ENCODE data around the gene ADGRL2. TPM values are rescaled to one million over a fixed set of nuclear protein-coding genes. Genes with fewer than 3 reads are reported as not detected.

Gene ADGRL2
- polyA plus RNA-seq, 1 of the 3 experiments (the other 2 are of a cell fraction) = 40.3 TPM

DNA sequence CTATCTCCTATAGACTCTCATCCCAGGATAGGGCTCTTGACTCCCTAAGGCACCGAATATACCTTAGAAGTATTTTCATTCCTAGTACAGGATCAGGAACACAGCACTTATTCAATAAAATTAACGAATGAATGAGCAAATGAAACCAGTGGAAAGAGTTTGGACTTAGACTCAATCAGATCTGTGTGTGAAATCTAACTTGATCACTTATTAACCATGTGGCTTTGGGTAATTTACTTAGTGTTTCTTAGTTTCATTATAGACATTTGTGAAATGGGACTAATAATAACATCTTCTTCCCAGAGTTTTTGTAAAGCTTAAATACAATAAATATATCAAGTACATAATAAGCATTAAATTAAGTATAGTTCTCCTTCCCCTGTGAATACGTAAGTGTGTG, 230.1 kb downstream of the ADGRL2 start:
- H3F3A ChIP-seq (replicated peaks; ENCODE audit: insufficient read depth) = no peaks in the 10 kb centered on the region
- no peaks in the 10 kb centered on the region for H3K79me2 ChIP-seq (ENCODE audit: insufficient read depth)
- H3K9me3 ChIP-seq = no peaks in the 10 kb centered on the region
- no peaks in the 10 kb centered on the region; a peak in 1 of 4 replicates for H3K4me1 ChIP-seq (ENCODE audit: control insufficient read depth in 1 of 2, insufficient read depth in 2 of 2, low read depth in 1 of 2, low read length in 1 of 2)
- H3K9ac ChIP-seq = no peak overlapping the region
- no peak overlapping the region for H3K27ac ChIP-seq (ENCODE audit: low read depth in 2 of 2, low read length in 1 of 2)
- 56% methylated on average over 3 of the region's 3 CpGs for WGBS (ENCODE audit: low lambda C conversion rate)
- no peak overlapping the region for H3K4me3 ChIP-seq (ENCODE audit: low read depth in 2 of 2, low read length in 1 of 2)
- no peaks in the 10 kb centered on the region for H3K36me3 ChIP-seq (replicated peaks in 1 of 2; ENCODE audit: control insufficient read depth in 1 of 2, insufficient read depth in 2 of 2, low read length in 1 of 2)
- no peak overlapping the region for H3K4me2 ChIP-seq
- H2AFZ ChIP-seq (ENCODE audit: low read depth) = no peak overlapping the region
- H4K20me1 ChIP-seq (ENCODE audit: insufficient read depth) = no peaks in the 10 kb centered on the region
- ChIA-PET POLR2A (no interaction called here), CTCF (no interaction called here)
- H3K27me3 ChIP-seq (ENCODE audit: insufficient read depth) = no peaks in the 10 kb centered on the region
- no peaks in the 10 kb centered on the region for H3K9me2 ChIP-seq
- TF ChIP-seq RAD21 (IDR thresholded peaks at IDR 0.05; ENCODE audit: low read length) (no peak), FOXJ3 (CRISPR knock-in tag; IDR thresholded peaks at IDR 0.05) (no peak), CHD2 (IDR thresholded peaks at IDR 0.05; ENCODE audit: low read length, partially characterized antibody) (no peak), GABPA (IDR thresholded peaks at IDR 0.05; ENCODE audit: low read depth) (no peak), SIN3A (IDR thresholded peaks at IDR 0.05; ENCODE audit: borderline replicate concordance, low read depth, low read length) (no peak), NFIC (IDR thresholded peaks at IDR 0.05; ENCODE audit: borderline replicate concordance) (no peak), SMC3 (IDR thresholded peaks at IDR 0.05; ENCODE audit: low read depth, low read length) (no peak), POLR2AphosphoS5 (IDR thresholded peaks at IDR 0.05; ENCODE audit: low read depth, low read length) (no peak), TCF12 (IDR thresholded peaks at IDR 0.05) (no peak), GATA2 (CRISPR knock-in tag; IDR thresholded peaks at IDR 0.05) (no peak), RFX5 (IDR thresholded peaks at IDR 0.05; ENCODE audit: low read length) (no peak), NRF1 (IDR thresholded peaks at IDR 0.05; ENCODE audit: low read depth, low read length) (no peak), RXRA (IDR thresholded peaks at IDR 0.05; ENCODE audit: borderline replicate concordance, low read depth) (no peak)
- TF ChIP-seq, protein P1, sequence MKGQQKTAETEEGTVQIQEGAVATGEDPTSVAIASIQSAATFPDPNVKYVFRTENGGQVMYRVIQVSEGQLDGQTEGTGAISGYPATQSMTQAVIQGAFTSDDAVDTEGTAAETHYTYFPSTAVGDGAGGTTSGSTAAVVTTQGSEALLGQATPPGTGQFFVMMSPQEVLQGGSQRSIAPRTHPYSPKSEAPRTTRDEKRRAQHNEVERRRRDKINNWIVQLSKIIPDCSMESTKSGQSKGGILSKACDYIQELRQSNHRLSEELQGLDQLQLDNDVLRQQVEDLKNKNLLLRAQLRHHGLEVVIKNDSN (IDR thresholded peaks at IDR 0.05; ENCODE audit: borderline replicate concordance, low read depth) = no peak
- TF ChIP-seq, protein P2, sequence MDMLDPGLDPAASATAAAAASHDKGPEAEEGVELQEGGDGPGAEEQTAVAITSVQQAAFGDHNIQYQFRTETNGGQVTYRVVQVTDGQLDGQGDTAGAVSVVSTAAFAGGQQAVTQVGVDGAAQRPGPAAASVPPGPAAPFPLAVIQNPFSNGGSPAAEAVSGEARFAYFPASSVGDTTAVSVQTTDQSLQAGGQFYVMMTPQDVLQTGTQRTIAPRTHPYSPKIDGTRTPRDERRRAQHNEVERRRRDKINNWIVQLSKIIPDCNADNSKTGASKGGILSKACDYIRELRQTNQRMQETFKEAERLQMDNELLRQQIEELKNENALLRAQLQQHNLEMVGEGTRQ (IDR thresholded peaks at IDR 0.05; ENCODE audit: borderline replicate concordance, low read depth, low read length) = no peak
- TF ChIP-seq, protein P3, sequence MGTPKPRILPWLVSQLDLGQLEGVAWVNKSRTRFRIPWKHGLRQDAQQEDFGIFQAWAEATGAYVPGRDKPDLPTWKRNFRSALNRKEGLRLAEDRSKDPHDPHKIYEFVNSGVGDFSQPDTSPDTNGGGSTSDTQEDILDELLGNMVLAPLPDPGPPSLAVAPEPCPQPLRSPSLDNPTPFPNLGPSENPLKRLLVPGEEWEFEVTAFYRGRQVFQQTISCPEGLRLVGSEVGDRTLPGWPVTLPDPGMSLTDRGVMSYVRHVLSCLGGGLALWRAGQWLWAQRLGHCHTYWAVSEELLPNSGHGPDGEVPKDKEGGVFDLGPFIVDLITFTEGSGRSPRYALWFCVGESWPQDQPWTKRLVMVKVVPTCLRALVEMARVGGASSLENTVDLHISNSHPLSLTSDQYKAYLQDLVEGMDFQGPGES (IDR thresholded peaks at IDR 0.05; ENCODE audit: low read depth, low read length) = no peak
- no peak for DNase-seq

DNA sequence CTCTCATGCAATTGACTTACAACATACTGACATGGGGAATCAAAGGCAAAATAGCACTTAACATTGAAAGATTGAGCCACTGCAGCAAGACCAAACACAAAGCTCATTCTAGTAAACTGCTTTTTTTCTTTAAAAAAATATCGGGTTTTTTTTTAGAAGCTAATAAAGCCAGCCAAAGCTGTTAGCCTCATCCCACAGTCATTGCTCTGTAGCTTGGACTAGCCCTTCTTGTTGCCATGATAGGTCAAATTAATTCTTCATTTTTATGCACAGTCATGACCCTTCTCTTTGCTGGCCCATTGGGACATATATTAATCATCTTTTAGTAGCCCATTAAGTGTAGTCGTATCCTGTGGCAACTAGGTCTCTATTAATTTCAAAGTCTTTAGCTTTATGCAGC, 231.3 kb downstream of the ADGRL2 start:
- Histone ChIP-seq H3K9me3 (no peaks in the 10 kb centered on the region), H3K36me3 (replicated peaks in 1 of 2; ENCODE audit: control insufficient read depth in 1 of 2, insufficient read depth in 2 of 2, low read length in 1 of 2) (no peaks in the 10 kb centered on the region), H2AFZ (ENCODE audit: low read depth) (no peak overlapping the region), H4K20me1 (ENCODE audit: insufficient read depth) (no peaks in the 10 kb centered on the region), H3K4me2 (no peak overlapping the region), H3K27ac (ENCODE audit: low read depth in 2 of 2, low read length in 1 of 2) (no peak overlapping the region), H3F3A (replicated peaks; ENCODE audit: insufficient read depth) (no peaks in the 10 kb centered on the region), H3K9ac (no peak overlapping the region), H3K27me3 (ENCODE audit: insufficient read depth) (no peaks in the 10 kb centered on the region), H3K79me2 (ENCODE audit: insufficient read depth) (no peaks in the 10 kb centered on the region), H3K4me3 (ENCODE audit: low read depth in 2 of 2, low read length in 1 of 2) (no peak overlapping the region), H3K4me1 (ENCODE audit: control insufficient read depth in 1 of 2, insufficient read depth in 2 of 2, low read depth in 1 of 2, low read length in 1 of 2) (no peaks in the 10 kb centered on the region; a peak in 1 of 4 replicates), H3K9me2 (no peaks in the 10 kb centered on the region)
- DNase-seq = no peak
- TF ChIP-seq TEAD4 (IDR thresholded peaks at IDR 0.05; ENCODE audit: borderline replicate concordance, insufficient read depth) (no peak), CHD2 (IDR thresholded peaks at IDR 0.05; ENCODE audit: low read length, partially characterized antibody) (no peak), NRF1 (IDR thresholded peaks at IDR 0.05; ENCODE audit: low read depth, low read length) (no peak), TAF1 (IDR thresholded peaks at IDR 0.05; ENCODE audit: borderline replicate concordance, low read depth, low read length) (no peak), JUND (IDR thresholded peaks at IDR 0.05) (no peak)
- TF ChIP-seq, protein P3 (IDR thresholded peaks at IDR 0.05; ENCODE audit: low read depth, low read length) = no peak
- CTCF ChIA-PET = no interaction called here
- 69% methylated on average over 2 of the region's 2 CpGs for WGBS (ENCODE audit: low lambda C conversion rate)
- POLR2A ChIA-PET = no interaction called here

Measured in SK-N-SH (cell line).